H9 (cell line): ENCODE data around the gene CALN1. TPM values are rescaled to one million over a fixed set of nuclear protein-coding genes. Genes with fewer than 3 reads are reported as not detected.

Experiments
- DNase-seq: peaks from one replicate; pipeline ENCODE4 v3.0.0-alpha.2; 2017
- H2AFZ ChIP-seq: one replicate; pipeline ENCODE4 v1.6.1; 2013; ENCODE audit warnings: mild to moderate bottlenecking, low read length, control low read depth, moderate library complexity
- H2AK5ac ChIP-seq: 2 replicates; pipeline ENCODE4 v1.6.1; 2013; ENCODE audit warnings: low read length, control low read depth, mixed read lengths; ENCODE audit not compliant: insufficient read length
- H2BK120ac ChIP-seq: one replicate; pipeline ENCODE4 v1.6.1; 2013; ENCODE audit warnings: low read depth, mild to moderate bottlenecking, low read length, control low read depth, inconsistent platforms; ENCODE audit not compliant: poor library complexity, severe bottlenecking
- H2BK12ac ChIP-seq: 2 replicates; pipeline ENCODE4 v1.6.1; 2013; ENCODE audit warnings: low read length, control low read depth, mixed read lengths, low read depth; ENCODE audit not compliant: insufficient read length
- H2BK15ac ChIP-seq: 2 replicates; pipeline ENCODE4 v1.6.1; 2013; ENCODE audit warnings: low read depth, low read length, control low read depth
- H2BK20ac ChIP-seq: one replicate; pipeline ENCODE4 v1.6.1; 2013; ENCODE audit warnings: low read depth, mild to moderate bottlenecking, low read length, control low read depth, inconsistent platforms; ENCODE audit not compliant: poor library complexity, severe bottlenecking
- H2BK5ac ChIP-seq: 2 replicates; pipeline ENCODE4 v1.6.1; 2013; ENCODE audit warnings: low read length, control low read depth, mixed read lengths; ENCODE audit not compliant: insufficient read length
- H3K14ac ChIP-seq: 2 replicates; pipeline ENCODE4 v1.6.1; 2013; ENCODE audit warnings: low read length, control low read depth; ENCODE audit not compliant: insufficient read depth
- H3K18ac ChIP-seq: 2 replicates; pipeline ENCODE4 v1.6.1; 2013; ENCODE audit warnings: low read depth, mild to moderate bottlenecking, mixed read lengths, low read length, control low read depth; ENCODE audit not compliant: insufficient read length
- H3K23ac ChIP-seq: 2 replicates; pipeline ENCODE4 v1.6.1; 2013; ENCODE audit warnings: low read length, control low read depth, mixed read lengths, low read depth; ENCODE audit not compliant: insufficient read length
- H3K23me2 ChIP-seq: 2 replicates; pipeline ENCODE4 v1.6.1; 2013; ENCODE audit warnings: low read depth, mild to moderate bottlenecking, mixed read lengths, low read length, control low read depth; ENCODE audit not compliant: insufficient read length, poor library complexity, severe bottlenecking
- H3K27ac ChIP-seq: 2 replicates; pipeline ENCODE4 v1.5.1; 2013; ENCODE audit warnings: low read length, control low read depth, mixed read lengths, low read depth; ENCODE audit not compliant: insufficient read length
- H3K27me3 ChIP-seq: 2 replicates; pipeline ENCODE4 v1.6.1; 2013; ENCODE audit warnings: low read length, control low read depth, inconsistent platforms; ENCODE audit not compliant: insufficient read depth
- H3K4ac ChIP-seq: 2 replicates; pipeline ENCODE4 v1.6.1; 2013; ENCODE audit warnings: low read depth, mild to moderate bottlenecking, control low read depth, inconsistent platforms, low read length, moderate library complexity
- H3K4me1 ChIP-seq: 2 replicates; pipeline ENCODE4 v1.6.1; 2013; ENCODE audit warnings: low read length, control low read depth, inconsistent platforms; ENCODE audit not compliant: insufficient read depth
- H3K4me2 ChIP-seq: 2 replicates; pipeline ENCODE4 v1.6.1; 2013; ENCODE audit warnings: low read length, control low read depth, mixed read lengths; ENCODE audit not compliant: insufficient read length, insufficient read depth
- H3K56ac ChIP-seq: 2 replicates; pipeline ENCODE4 v1.6.1; 2013; ENCODE audit warnings: low read depth, mild to moderate bottlenecking, mixed read lengths, low read length, control low read depth; ENCODE audit not compliant: insufficient read length
- H3K79me1 ChIP-seq: 2 replicates; pipeline ENCODE4 v1.6.1; 2013; ENCODE audit warnings: low read depth, mild to moderate bottlenecking, moderate library complexity, low read length, control low read depth, inconsistent platforms; ENCODE audit not compliant: insufficient read depth, poor library complexity, severe bottlenecking
- H3K79me2 ChIP-seq: 2 replicates; pipeline ENCODE4 v1.6.1; 2013; ENCODE audit warnings: low read length, control low read depth, inconsistent platforms; ENCODE audit not compliant: insufficient read depth
- H3K9ac ChIP-seq: 2 replicates; pipeline ENCODE4 v1.6.1; 2013; ENCODE audit warnings: low read length, control low read depth, mixed read lengths; ENCODE audit not compliant: insufficient read length; ENCODE audit errors: extremely low read depth
- H3K9me3 ChIP-seq: one replicate; pipeline ENCODE4 v1.6.1; 2013; ENCODE audit warnings: low read depth, low read length, inconsistent platforms; ENCODE audit not compliant: control insufficient read depth
- H3T11ph ChIP-seq: one replicate; pipeline ENCODE4 v1.6.1; 2013; ENCODE audit warnings: mild to moderate bottlenecking, low read length, control low read depth, inconsistent platforms
- H4K20me1 ChIP-seq: one replicate; pipeline ENCODE4 v1.6.1; 2013; ENCODE audit not compliant: control insufficient read depth, insufficient read length, insufficient read depth
- H4K5ac ChIP-seq: 2 replicates; pipeline ENCODE4 v1.6.1; 2013; ENCODE audit warnings: low read depth, mild to moderate bottlenecking, mixed read lengths, low read length, control low read depth; ENCODE audit not compliant: insufficient read length
- H4K8ac ChIP-seq: replicated peaks from 2 replicates; pipeline ENCODE4 v1.6.1; 2013; ENCODE audit warnings: low read length, control low read depth, mixed read lengths, low read depth; ENCODE audit not compliant: insufficient read length
- H4K91ac ChIP-seq: 2 replicates; pipeline ENCODE4 v1.6.1; 2013; ENCODE audit warnings: low read depth, mild to moderate bottlenecking, moderate library complexity, mixed read lengths, low read length, control low read depth; ENCODE audit not compliant: insufficient read length
- H3K27ac Mint-ChIP-seq, 3 experiments: 2 replicates in 2 of 3; 3 replicates in 1 of 3; pipeline ENCODE4 v1.8.0; 2020 to 2021; ENCODE audit warnings: mixed read lengths in 3 of 3, mild to moderate bottlenecking in 1 of 3, moderate library complexity in 1 of 3
- H3K27me3 Mint-ChIP-seq: 2 replicates; pipeline ENCODE4 v1.8.0; 2021; ENCODE audit warnings: low read depth, mild to moderate bottlenecking, moderate library complexity, mixed read lengths
- H3K36me3 Mint-ChIP-seq, 3 experiments: 2 replicates in 2 of 3; 3 replicates in 1 of 3; pipeline ENCODE4 v1.8.0; 2020 to 2021; ENCODE audit warnings: low read depth in 3 of 3, mixed read lengths in 3 of 3; ENCODE audit not compliant: insufficient read depth in 1 of 3
- H3K4me1 Mint-ChIP-seq, 2 experiments: 2 replicates each; pipeline ENCODE4 v1.8.0; 2020; ENCODE audit warnings: mixed read lengths in 2 of 2
- H3K4me3 Mint-ChIP-seq, 2 experiments: 2 replicates in 1 of 2; 3 replicates in 1 of 2; pipeline ENCODE4 v1.8.0; 2020 to 2021; ENCODE audit warnings: mild to moderate bottlenecking in 2 of 2, mixed read lengths in 2 of 2, moderate library complexity in 1 of 2
- H3K9me3 Mint-ChIP-seq, 2 experiments: 2 replicates in 1 of 2; 3 replicates in 1 of 2; pipeline ENCODE4 v1.8.0; 2020; ENCODE audit warnings: mild to moderate bottlenecking in 2 of 2, mixed read lengths in 2 of 2, moderate library complexity in 1 of 2
- CTCF ChIP-seq: fragments of 200-600 bp; sonication (generic); conservative IDR thresholded peaks from 3 replicates; pipeline ENCODE4 v1.8.0; 2021; ENCODE audit warnings: antibody characterized with exemption, mild to moderate bottlenecking
- WGBS: extraction: QIAGEN DNeasy Blood & Tissue Kit; methylation state at CpG from one replicate; pipeline ENCODE4 v1.1.7; 2013; ENCODE audit warnings: missing lambda C conversion rate, low lambda C conversion rate, mixed read lengths; ENCODE audit not compliant: insufficient read length; ENCODE audit errors: extremely low coverage; 5-methylcytosine and 5-hydroxymethylcytosine counted together
- total RNA-seq: library from RNA; stranded (reverse); gene quantifications from 2 replicates; pipeline ENCODE4 v1.2.1, GENCODE V29; 2021

Gene CALN1
- total RNA-seq, 1 experiment from 2014 or later, result 2.8 TPM

- Histone ChIP-seq H2BK5ac (no peak overlapping the region), H2BK120ac (no peak overlapping the region), H3K56ac (no peak overlapping the region), H3K27ac (no peak overlapping the region), H3K79me1 (no peaks in the 10 kb centered on the region), H3K9ac (no peak overlapping the region), H3T11ph (no peak overlapping the region), H3K23ac (no peak overlapping the region), H2AK5ac (no peak overlapping the region), H3K4me1 (no peaks in the 10 kb centered on the region), H3K14ac (no peak overlapping the region), H2BK15ac (no peak overlapping the region), H4K8ac (no peak overlapping the region), H4K20me1 (no peaks in the 10 kb centered on the region), H3K79me2 (no peaks in the 10 kb centered on the region), H2AFZ (no peak overlapping the region), H4K5ac (no peak overlapping the region), H4K91ac (no peak overlapping the region), H3K4ac (no peak overlapping the region), H2BK12ac (no peak overlapping the region), H2BK20ac (no peak overlapping the region), H3K23me2 (no peaks in the 10 kb centered on the region), H3K27me3 (no peaks in the 10 kb centered on the region), H3K18ac (no peak overlapping the region), H3K4me2 (no peak overlapping the region), H3K9me3 (no peaks in the 10 kb centered on the region)
- no CpG with 5 or more reads among the region's 5 CpGs for WGBS
- no peaks in the 10 kb centered on the region; a peak in 1 of 5 replicates for H3K9me3 Mint-ChIP-seq
- no peak for TF ChIP-seq CTCF
- DNase-seq, result no peak
- H3K4me1 Mint-ChIP-seq, result no peaks in the 10 kb centered on the region
- H3K27ac Mint-ChIP-seq, result no peak overlapping the region; a peak in 1 of 7 replicates
- no peaks in the 10 kb centered on the region; a peak in 2 of 7 replicates for H3K36me3 Mint-ChIP-seq
- peaks cover 11% of the 10 kb centered on the region for H3K27me3 Mint-ChIP-seq
- no peak overlapping the region for H3K4me3 Mint-ChIP-seq
These were observed 7.4 kb downstream of the CALN1 start for GRCh38 chr7:72404743-72405142.
